CD4-positive, alpha-beta T cell treated with Interleukin-12 subunit alpha and Interleukin-12 subunit beta, for 1 hour (primary cell): ENCODE data around the gene PTPRE.

Experiments
- DNase-seq: peaks from one replicate; pipeline ENCODE4 v3.0.0-alpha.2; 2020

Gene PTPRE

DNA sequence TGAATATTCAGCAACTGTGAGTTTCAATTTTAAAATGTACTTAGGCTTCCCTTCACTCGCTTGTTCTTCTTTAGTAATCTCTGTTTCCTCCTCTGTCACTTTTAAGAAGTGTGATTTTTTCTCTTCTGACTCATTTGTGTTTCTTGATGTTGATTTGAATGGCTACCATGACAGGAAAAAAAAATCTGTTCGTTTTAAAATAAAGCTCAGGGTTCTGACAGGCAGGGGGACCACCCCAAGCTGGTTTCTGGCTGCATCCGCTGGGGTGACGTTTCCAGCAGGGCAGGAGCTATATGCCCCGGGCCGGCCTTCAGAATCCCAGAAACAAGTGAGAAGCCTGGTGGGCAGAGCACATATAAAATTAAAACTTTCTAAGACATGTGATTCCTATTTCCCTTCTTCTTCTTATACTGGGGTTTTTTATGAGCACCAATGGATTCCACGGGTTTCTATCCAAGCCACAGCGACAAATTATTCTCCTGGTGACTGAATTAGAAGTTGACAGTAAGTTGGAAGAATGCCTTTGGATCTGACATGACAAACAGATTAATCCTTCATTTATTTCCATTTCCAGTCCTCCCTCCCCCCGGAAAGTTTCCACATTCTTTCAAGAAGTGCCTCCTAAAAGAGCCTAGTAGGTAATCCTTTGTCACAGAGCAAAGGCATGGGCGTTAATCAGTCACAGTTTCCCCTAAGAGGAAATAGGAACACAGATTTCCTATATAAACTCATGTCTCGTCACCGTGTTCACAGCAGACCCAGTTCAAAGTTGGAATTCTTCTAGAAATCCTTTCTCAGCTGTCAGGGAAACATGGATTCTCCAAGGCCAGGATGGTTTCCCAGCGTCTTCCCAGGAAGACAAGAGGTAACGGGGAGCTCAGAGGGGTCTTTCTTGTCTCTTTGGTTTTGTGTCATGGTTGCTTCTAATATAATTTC is 79.9 kb downstream of the PTPRE start:
- DNase-seq, result no peak

DNA sequence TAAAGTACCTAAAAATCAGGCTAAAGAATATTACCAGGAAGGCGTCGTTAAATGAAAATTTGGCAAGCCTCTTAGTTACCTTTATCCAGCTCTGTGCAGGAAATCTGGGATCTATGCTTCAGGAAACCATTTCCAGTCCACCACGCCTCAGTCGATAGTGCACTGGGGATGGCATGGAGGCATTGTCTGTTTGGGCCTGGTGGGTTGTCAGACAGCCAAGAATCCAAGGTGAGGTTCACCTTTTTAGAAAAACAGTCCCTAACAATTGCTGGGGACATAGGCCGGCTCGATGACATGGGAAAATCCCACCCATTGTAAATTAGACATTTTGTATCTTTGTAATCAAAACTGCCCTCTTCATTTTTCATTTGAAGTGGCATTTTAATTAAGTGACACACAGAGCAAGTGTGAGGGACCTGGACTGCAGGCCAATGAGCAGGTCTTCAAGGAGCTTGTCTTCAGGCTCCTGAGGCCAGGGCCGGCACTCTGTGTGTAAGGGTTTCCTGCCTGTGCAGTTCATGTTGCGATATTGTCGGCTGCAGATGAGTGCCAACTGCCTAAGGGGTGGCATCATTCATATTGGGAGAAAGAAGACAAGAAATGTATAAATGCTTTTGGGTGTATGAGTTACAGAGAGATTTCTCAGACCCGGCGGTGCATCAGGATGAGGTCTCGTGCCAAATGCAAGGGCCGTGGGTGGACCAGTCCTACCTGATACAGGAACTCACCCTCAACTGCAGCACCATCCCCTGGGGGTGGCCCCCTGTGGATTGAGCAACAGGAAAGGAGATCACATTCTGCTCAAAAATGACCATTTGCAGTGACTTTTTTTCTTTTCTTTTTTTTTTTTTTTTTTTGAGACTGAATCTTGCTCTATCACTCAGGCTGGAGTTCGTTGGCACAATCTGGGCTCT is 80.8 kb downstream of the PTPRE start:
- no peak for DNase-seq

DNA sequence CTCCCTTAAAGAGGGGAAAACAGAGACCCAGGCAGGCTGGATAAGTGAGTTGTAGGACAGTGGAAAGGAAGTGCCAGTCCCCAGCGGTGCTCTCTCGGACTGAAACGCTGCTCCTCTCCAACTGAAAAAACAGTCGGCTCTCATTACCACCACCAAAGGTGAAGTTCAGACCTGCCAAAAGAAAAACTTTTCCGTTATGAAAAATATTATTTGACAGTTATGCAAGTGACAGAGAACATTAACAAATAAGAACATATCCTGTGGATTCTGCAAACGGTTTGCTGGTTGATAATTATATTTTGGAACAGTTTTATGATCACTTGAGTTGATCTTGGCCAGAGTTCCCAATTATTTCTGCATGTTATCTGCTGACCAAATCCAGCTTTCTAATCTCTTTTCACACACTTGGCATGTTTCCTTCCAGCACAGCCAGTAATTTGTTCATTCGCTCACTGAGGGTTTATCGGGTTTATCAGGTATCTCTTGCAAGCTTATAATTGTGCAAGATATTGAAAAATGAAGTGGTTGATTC is 82.6 kb downstream of the PTPRE start:
- DNase-seq, result no peak

DNA sequence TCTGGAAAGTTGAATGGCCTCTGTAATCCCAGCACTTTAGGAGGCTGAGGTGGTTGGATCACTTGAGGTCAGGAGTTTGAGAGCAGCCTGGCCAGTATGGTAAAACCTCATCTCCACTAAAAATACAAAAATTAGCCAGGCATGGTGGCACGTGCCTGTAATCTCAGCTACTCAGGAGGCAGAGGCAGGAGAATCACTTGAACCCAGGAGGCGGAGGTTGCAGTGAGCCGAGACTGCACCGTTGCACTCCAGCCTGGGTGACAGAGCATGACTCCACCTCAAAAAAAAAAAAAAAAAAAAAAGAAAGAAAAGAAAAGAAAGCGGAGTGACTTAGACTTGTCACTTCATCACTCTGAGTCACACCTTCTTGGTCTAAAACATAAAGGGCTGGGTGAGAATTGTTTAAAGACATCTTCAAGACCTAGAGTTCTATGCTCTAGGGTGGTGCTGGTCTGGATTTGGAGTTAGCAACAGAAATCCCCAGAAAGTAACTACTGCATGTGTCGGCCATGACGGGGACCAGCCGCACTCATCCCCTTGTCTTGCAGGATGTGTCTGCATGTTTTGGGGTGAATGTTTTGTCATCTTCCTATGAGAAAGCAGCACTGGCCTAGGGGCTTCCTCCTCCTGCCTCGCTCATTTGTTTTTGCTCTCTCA is 83.4 kb downstream of the PTPRE start:
- DNase-seq, result peak; percentile 10

DNA sequence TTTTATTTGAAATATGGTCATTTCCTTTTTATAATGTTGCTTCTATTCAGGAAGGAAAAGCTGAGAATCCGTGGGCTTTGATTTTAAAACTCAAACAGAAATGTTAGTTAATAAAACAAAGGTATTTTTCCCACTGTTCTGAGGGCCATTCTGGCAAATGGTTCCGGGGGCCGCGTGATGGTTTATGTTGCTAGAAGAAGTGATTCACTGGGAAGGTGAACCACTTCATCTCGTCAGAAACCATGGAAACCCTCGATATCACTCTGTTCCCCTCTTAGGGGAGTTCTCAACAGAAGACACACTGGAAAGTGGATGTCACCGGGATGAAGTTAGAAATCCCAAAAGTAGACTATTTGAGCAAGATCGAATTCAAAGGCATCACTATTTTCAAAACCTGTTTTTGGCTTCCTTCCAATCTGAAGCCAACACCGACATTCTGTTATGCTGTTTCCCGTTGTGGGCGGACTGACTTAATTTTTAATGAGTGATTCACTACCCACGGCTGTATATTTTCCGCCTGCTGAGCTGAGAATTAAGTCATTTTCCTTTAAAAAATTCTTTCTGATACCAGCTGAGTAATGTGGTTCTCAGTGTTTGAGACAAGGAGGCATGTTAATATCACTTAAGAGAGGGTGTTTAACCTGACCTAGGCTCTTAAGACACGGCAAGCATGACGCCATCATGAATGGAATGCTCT is 84.1 kb downstream of the PTPRE start:
- peak; percentile 42 for DNase-seq

DNA sequence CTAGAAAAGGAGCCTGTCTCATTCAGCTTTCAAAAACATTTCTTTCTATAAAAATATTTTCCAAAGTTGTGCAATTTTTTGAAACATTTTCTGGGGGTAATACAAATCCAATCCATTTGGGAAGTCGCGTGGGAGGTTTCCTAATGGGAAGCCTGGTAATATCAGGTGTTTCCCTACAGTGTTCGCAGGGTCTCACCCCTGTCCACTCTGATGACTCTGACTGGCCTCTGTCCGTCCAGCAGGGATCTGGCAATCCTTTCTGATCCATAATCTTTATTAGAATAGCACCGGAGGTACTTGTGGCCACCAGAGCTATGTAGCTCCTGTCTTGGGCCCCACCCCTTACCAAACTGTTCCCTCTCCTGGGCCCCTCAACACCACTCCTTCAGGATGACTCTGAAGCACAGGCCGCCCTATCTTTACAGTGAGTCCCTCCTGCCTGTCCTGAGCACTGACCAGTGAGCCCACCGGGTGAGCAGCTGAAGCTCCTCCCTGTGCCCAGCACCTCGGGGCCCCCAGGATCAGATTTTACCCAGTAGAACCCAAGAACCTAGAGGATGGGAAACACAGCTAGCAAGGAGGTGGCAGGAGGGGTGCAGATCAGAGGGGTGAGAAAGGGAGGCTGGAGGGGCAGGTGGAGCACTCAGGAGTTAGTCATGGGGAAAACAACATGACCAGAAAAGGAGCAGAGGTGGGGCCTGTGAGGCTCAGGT is 84.8 kb downstream of the PTPRE start:
- no peak for DNase-seq

DNA sequence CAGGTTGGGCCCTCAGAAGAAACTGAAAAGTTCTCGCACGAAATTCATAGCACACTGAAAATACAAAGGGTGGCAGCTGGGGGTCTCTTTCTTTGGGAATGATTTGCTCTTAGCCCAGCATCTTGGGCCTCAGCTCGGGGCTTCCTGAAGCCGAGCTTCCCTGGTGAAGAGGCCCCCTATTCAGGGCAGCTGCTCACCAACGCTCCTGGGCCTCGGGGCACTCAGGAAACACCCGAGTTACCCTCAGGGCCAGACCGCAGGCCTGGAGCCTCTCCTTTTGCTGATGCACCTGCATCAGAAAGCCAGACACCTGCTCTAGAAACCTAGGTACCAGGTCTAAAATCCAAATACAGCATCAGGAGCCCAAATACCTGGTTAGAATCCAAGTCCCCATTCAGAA is 85.5 kb downstream of the PTPRE start:
- no peak for DNase-seq

DNA sequence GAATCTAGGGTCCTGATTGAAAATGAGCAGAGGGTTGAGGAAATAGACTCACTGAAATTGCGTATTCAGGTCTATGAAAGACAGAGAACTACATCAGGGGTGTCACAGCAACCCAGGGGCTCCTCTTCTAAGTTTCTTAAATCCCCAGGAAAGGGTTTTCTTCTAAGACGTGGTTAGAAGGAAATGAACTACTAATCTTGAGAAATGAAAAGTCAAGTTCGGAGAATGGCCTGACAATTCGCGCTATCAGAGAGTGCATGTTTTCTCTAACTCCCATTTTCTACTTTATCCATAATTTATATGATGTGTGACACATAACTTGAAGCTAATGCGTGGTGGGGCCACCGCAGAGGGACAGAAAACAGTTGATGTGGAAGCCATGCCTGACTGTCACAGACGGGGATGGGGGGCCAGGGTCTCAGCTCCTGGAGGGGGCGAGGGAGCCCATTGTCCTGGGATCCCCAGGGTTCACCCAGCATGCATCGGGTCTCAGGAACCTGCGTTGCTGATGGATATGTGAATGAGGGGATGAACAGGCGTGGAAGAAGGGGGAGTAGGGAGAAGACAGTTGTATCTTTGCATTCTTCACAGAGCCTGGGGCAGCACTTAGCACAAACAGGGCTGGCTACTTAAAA is 86.3 kb downstream of the PTPRE start:
- no peak for DNase-seq

DNA sequence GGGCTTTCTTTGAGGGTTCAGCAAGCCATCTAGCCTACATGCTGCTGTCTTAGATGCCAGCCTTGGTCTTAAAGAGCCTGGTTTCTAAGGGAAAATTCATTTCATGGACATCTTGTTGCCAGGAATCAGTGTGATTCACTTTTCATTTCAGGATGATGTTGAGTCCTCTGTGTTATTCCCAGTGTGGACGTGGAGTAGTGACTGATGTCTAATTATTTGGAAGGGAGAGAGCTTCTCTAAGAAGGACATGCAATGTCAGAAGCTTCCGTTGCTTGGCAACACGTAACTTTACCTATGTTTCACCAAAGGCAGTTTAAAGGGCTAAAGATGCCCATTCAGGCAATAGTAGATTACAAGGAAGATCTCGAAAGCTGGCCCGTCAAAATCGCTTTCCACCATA is 89.0 kb downstream of the PTPRE start:
- no peak for DNase-seq

DNA sequence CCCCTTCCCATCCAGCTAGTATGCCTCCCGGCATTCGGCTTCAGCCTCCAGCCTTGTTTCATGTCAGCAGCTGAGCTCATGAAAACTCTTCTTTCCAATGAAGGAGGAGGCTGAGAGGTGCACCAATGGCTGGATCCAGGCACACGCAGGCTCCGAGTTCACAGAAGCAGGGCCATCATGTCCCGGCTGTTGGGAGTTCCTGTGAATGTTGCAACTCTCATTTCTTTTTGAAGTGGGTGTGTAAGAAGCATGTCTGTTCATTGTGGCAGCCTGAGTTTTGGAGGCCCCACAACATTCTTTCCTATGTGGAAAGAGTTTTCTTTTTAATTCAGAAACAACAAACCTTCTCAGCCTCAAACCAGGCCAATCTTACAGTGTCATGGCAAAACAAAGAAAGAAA is 89.7 kb downstream of the PTPRE start:
- DNase-seq, result no peak

DNA sequence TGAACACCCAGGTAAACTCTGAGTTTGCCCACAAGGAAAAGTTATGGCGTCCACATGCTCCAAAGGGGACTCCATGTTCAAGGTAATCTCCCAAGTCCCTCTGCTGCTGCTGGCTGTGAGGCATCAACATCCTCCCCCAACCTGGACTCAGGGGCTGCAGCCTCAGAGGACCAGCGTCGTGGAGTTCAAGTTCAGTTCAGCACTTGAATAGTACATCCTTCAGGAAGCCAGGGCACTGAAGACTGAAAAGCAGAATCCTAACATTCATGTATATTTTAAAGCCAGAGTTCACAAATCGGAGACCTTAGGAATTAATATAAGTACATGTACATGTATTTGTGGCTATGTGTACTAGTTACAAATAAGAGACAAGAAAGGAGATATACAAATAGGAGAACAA is 90.4 kb downstream of the PTPRE start:
- no peak for DNase-seq

DNA sequence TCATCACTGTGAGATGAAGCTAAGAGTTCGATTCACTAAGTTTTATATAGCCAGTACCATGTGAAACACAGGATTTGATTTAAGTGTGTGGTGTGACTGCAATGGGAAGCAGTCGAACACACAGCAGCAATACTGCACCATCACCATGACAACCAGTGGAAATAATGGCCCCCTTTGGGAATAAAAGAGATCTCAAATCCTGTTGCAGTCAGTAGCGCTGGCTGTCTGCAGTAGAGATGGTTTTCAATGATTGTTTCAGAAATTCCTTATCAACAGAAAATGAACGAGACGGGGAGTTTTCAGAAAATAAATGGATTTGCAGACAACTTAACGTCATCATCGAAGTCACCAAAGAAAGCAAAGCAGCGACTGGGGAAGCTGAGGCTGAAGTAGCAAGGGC is 91.0 kb downstream of the PTPRE start:
- DNase-seq, result no peak

DNA sequence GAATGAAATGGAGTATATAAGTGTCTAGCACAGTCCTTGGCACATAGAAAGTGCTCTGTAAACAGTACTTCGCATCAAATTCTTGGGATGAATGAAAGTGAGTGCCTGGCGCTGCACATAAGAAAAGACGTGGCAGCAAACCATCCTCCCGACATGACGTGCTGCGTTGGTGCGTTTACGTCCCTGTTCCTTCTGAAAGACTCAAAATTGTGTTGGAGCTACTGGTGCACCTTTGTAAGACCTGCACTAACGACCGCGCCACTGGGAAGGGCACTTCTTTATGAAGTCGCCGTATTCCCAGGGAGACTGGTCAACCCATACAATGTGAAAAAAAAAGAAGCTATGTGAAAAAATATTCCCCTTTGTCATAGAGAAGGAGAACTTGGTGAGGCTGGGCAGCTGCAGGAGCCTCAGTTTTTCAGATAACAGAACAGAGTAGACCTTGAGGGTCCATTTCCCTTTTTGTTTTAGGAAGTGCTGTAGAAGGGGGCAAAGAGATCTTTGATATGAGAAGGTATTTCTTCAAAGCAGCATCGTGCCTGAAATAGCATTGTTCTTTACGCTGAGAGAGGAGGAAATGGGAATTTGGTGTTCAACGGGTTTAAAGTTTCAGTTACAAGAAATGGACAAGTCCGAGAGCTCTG is 91.7 kb downstream of the PTPRE start:
- DNase-seq, result no peak

DNA sequence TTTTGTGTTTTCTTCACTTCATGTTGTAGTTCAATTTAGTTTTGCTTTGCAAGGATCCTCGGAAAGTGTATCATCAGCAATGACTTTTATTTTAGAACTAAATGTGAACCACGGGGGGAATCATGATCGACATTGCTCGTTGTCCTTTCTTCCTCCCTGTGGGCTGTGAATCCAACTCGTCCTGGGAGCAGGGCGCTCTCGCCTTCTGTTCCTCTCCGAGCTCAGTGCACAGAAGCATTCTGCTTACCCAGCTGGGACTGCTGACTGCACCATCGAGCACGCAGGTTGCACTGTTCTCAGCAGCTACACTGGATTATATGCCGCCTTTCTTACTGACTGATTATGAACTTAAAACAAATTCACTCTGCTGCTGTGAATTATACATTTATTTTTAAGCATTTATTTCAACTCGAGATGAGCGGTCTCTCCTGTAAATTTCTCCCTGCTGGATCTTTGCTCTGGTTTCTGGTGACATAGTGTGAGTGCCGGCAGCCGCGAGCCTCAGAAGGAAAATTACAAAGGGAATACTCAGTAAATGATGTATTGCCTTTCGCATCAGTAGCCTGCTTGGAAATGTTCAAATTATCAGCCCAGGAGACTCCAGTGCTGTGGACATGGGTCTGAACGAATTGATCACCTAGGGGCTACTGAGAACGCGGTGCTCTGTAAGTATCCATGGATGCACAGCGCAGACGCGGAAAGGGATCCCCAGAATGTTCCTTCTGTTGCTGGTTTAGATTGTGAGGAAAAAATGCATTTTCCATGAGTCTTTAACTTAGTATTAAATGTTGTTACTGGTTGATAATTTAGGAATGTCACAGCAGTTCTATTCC is 92.6 kb downstream of the PTPRE start:
- DNase-seq, result no peak

DNA sequence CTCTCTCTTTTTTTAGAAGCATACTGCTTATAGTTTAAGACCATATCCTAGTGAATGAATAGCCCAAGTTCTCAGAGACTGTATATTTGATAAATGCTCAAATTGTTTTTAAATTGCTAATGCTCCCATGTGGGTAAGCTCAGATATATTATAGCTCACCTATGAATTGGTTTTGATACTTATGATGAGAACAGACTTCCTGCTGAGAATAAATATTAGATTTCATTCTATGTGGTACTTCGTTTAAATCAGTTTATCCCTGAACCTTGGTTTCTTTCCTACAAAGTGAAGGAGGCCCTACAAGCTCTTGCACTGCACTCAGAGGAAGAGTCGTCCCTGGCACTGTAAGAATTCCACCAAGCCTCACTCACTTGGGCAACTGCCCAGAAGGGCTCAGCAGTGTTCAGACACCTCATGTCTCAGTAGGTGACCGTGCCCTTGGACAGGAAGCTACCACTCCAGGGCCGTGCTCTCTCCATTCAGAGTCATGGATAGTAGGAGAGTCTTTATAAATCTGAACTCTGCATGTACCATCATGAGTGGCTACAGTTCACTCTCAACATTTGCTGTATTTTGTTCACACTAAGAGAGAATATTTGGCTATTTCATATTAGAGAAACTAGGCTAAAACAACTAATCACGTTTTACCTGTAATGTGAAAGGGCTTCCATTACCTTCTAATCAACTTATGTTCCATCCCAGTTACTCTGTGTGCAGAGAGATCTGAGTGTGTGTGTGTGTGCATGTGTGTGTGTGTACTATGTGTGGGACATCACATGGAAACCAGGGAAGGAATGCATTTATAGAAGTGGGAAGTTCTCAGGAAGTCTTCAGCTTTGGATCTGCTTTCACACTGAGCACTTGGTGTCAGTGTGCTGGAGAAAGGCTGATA is 93.8 kb downstream of the PTPRE start:
- no peak for DNase-seq

DNA sequence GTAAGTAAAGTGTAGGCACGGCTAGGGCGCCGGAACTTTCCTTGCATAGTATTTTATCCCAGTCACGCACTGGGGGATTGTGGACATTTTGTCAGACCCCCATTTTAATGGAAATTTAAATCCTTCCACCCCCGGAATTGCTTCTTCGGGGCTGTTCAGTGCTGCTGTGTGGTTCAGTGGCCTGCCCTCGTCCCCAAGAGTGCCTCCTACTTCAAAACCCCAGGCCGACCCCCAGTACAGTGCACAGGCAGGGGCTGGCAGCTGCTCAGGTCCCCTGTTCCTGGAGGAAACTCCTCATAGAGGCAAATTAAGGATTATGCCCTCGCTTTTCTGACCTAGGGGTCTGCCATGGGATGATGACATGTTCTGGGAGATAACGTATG is 94.5 kb downstream of the PTPRE start:
- no peak for DNase-seq

DNA sequence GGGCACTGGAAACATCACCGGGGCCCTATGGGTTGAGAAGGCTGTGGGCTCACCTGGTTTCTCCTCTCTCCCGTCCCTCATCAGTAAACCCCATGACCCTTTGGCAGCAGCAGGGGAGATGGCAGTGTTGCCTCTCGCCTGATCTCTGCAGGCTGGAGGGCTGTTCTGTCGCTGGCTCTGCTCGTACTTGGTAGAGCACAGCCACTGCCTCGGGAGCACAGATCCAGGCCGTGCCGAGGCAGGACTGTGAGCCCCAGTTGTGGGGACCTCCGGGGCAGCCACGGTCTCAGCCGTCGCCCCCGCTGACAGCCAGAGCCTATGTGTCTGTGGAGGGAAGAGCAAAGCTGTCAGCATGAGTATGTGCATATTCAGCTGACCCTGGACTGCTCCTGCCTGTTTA is 94.9 kb downstream of the PTPRE start:
- DNase-seq, result no peak

DNA sequence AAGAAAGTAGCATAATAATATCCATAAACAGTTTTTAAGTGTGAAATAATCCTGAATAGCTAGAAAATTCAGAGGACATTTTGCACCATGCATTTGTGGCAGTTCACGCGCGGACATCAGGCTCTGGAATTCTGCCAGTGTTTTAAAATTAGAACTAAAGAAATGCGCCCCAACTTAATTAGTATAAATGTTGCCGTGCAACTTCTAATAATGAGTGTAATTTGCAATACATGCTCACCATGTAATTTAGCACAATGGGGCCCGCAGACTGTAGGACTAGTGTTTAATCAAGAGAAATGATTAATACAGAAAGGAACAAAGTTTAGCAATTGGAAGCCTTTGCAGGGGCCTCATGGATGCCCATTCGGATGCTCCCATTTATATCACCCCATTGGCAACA is 96.6 kb downstream of the PTPRE start:
- DNase-seq, result no peak

DNA sequence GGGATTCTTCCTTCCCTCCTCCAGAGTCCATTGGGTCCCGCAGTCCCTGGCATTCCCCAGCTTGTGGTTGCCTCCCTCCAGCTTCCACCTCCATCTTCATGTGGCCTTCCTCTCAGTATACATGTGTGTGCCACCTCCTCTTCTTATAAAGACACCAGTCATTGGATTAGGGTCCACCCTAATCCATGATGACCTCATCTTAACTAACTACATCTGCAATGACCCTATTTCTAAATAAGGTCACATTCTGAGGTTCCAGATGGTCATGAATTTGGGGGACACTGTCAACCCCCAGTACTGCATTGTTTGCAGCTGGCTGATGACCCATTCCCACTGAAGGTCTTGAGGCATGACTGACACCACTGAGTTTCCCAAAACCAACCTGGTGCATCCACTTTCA is 99.0 kb downstream of the PTPRE start:
- DNase-seq, result no peak
